ENCODE results near the gene ARTN. TPM values are rescaled to one million over a fixed set of nuclear protein-coding genes. Genes with fewer than 3 reads are reported as not detected.

The ARTN gene
- total RNA-seq, 2 experiments from 2014 or later: 0.20 to 0.23 TPM

- POLR2A ChIA-PET: interaction anchor here (1.2 kb wide), 1 partner anchor 168 kb away, joined by 3 read pairs; no protein-coding TSS in a partner anchor
- H3K36me3 Mint-ChIP-seq (ENCODE audit: low read depth): no peaks in the 10 kb centered on the region
Measured at GRCh38 chr1:43931711-43932660, 1.6 kb upstream of the ARTN start.

GRCh38 chr1:43932786-43933385 is 715 bp upstream of the ARTN start:
- Mint-ChIP-seq H3K4me3 (no peak overlapping the region), H3K36me3 (ENCODE audit: low read depth) (no peaks in the 10 kb centered on the region), H3K27me3 (peaks cover 11% of the 10 kb centered on the region), H3K27ac (no peak overlapping the region), H3K4me1 (peaks cover 11% of the 10 kb centered on the region), H3K9me3 (no peaks in the 10 kb centered on the region)
- CTCF ChIA-PET: interaction anchor here (0.8 to 10.9 kb wide), 6 partner anchors 12 to 180 kb away, joined by 3 to 324 read pairs (median 19); partner anchors contain the start of gene IPO13
- POLR2A ChIA-PET: no interaction called here
- no peak for DNase-seq

More at GRCh38 chr1:43931711-43932660, 1.6 kb upstream of the ARTN start:
- Mint-ChIP-seq H3K4me3 (no peak overlapping the region), H3K27me3 (peaks cover 11% of the 10 kb centered on the region), H3K9me3 (no peaks in the 10 kb centered on the region), H3K27ac (no peak overlapping the region), H3K4me1 (peaks cover 11% of the 10 kb centered on the region)
- no peak for DNase-seq
- CTCF ChIA-PET: interaction anchor here (1.2 to 10.9 kb wide), 3 partner anchors 117 to 179 kb away, joined by 3 to 324 read pairs (median 17); no protein-coding TSS in a partner anchor

GRCh38 chr1:43934101-43934985 is 742 bp downstream of the ARTN start:
- no peak overlapping the region for H3K4me3 Mint-ChIP-seq
- H3K36me3 Mint-ChIP-seq (ENCODE audit: low read depth): no peaks in the 10 kb centered on the region

GRCh38 chr1:43934986-43935324 is 1.4 kb downstream of the ARTN start:
- ChIA-PET CTCF (interaction anchor here (0.7 to 10.9 kb wide), 44 partner anchors 10 to 708 kb away, joined by 3 to 324 read pairs (median 6); partner anchors contain the start of genes ATP6V0B, DPH2, IPO13 and KDM4A), POLR2A (interaction anchor here (0.9 to 3.1 kb wide), 6 partner anchors 8 to 284 kb away, joined by 3 to 25 read pairs (median 7); partner anchors contain the start of genes IPO13, KDM4A and ST3GAL3)
- H3K4me3 Mint-ChIP-seq: no peak overlapping the region
- DNase-seq: no peak
- no peaks in the 10 kb centered on the region for H3K9me3 Mint-ChIP-seq
- no peaks in the 10 kb centered on the region for H3K36me3 Mint-ChIP-seq (ENCODE audit: low read depth)
- no peak overlapping the region for H3K27ac Mint-ChIP-seq
- peaks cover 11% of the 10 kb centered on the region for H3K4me1 Mint-ChIP-seq
- peaks cover 11% of the 10 kb centered on the region for H3K27me3 Mint-ChIP-seq

More at GRCh38 chr1:43934101-43934985, 742 bp downstream of the ARTN start:
- H3K4me1 Mint-ChIP-seq: peaks cover 11% of the 10 kb centered on the region
- peak; percentile 65 for DNase-seq
- peaks cover 11% of the 10 kb centered on the region for H3K27me3 Mint-ChIP-seq
- H3K27ac Mint-ChIP-seq: no peak overlapping the region
- ChIA-PET CTCF (interaction anchor here (0.7 to 10.9 kb wide), 45 partner anchors 9 to 707 kb away, joined by 3 to 324 read pairs (median 6); partner anchors contain the start of genes ATP6V0B, DPH2, IPO13 and KDM4A), POLR2A (interaction anchor here (0.9 to 3.1 kb wide), 6 partner anchors 9 to 284 kb away, joined by 3 to 25 read pairs (median 7); partner anchors contain the start of genes IPO13, KDM4A and ST3GAL3)
- no peaks in the 10 kb centered on the region for H3K9me3 Mint-ChIP-seq

GRCh38 chr1:43935711-43936427 is 2.3 kb downstream of the ARTN start:
- Mint-ChIP-seq H3K4me1 (peaks cover 11% of the 10 kb centered on the region), H3K27me3 (peaks cover 11% of the 10 kb centered on the region), H3K27ac (no peak overlapping the region), H3K9me3 (no peaks in the 10 kb centered on the region), H3K36me3 (ENCODE audit: low read depth) (no peaks in the 10 kb centered on the region), H3K4me3 (no peak overlapping the region)
- DNase-seq: no peak
- ChIA-PET CTCF (interaction anchor here (0.9 to 10.9 kb wide), 18 partner anchors 10 to 406 kb away, joined by 3 to 324 read pairs (median 8); partner anchors contain the start of genes ATP6V0B, DPH2, IPO13 and KDM4A), POLR2A (interaction anchor here (0.9 to 3.1 kb wide), 3 partner anchors 11 to 229 kb away, joined by 4 to 25 read pairs (median 4); partner anchors contain the start of genes IPO13 and ST3GAL3)

GRCh38 chr1:43936431-43937151 is 3.0 kb downstream of the ARTN start:
- H3K4me1 Mint-ChIP-seq: peaks cover 11% of the 10 kb centered on the region
- no peaks in the 10 kb centered on the region for H3K9me3 Mint-ChIP-seq
- H3K4me3 Mint-ChIP-seq: peak overlapping the region; percentile 40
- ChIA-PET POLR2A (interaction anchor here (0.8 to 3.1 kb wide), 2 partner anchors 10 kb away, joined by 3 to 25 read pairs; partner anchors contain the start of gene IPO13), CTCF (interaction anchor here (4.7 to 10.9 kb wide), 2 partner anchors 9 to 173 kb away, joined by 102 to 324 read pairs; partner anchors contain the start of gene IPO13)
- no peak for DNase-seq
- no peaks in the 10 kb centered on the region for H3K36me3 Mint-ChIP-seq (ENCODE audit: low read depth)
- H3K27me3 Mint-ChIP-seq: peaks cover 11% of the 10 kb centered on the region
- H3K27ac Mint-ChIP-seq: no peak overlapping the region

GRCh38 chr1:43937179-43937865 is 3.7 kb downstream of the ARTN start:
- Mint-ChIP-seq H3K27ac (no peak overlapping the region), H3K4me3 (no peak overlapping the region), H3K27me3 (peaks cover 11% of the 10 kb centered on the region), H3K9me3 (no peaks in the 10 kb centered on the region), H3K4me1 (peaks cover 11% of the 10 kb centered on the region), H3K36me3 (ENCODE audit: low read depth) (no peaks in the 10 kb centered on the region)
- DNase-seq: no peak
- ChIA-PET POLR2A (interaction anchor here (0.8 kb wide), 1 partner anchor 10 kb away, joined by 3 read pairs; the partner anchor contains the start of gene IPO13), CTCF (interaction anchor here (4.7 to 10.9 kb wide), 2 partner anchors 8 to 173 kb away, joined by 102 to 324 read pairs; partner anchors contain the start of gene IPO13)

GRCh38 chr1:43938383-43938782 is 4.8 kb downstream of the ARTN start:
- H3K27ac Mint-ChIP-seq: no peak overlapping the region
- H3K9me3 Mint-ChIP-seq: no peaks in the 10 kb centered on the region
- DNase-seq: no peak
- no peak overlapping the region for H3K4me3 Mint-ChIP-seq
- POLR2A ChIA-PET: no interaction called here
- peaks cover 11% of the 10 kb centered on the region for H3K27me3 Mint-ChIP-seq
- CTCF ChIA-PET: interaction anchor here (10.9 kb wide), 1 partner anchor 174 kb away, joined by 324 read pairs; no protein-coding TSS in a partner anchor
- peaks cover 13% of the 10 kb centered on the region for H3K4me1 Mint-ChIP-seq
- peaks cover 3% of the 10 kb centered on the region for H3K36me3 Mint-ChIP-seq (ENCODE audit: low read depth)

GRCh38 chr1:43938892-43939587 is 5.4 kb downstream of the ARTN start:
- H3K9me3 Mint-ChIP-seq: no peaks in the 10 kb centered on the region
- no peak for DNase-seq
- H3K36me3 Mint-ChIP-seq (ENCODE audit: low read depth): peaks cover 3% of the 10 kb centered on the region
- peaks cover 9% of the 10 kb centered on the region for H3K4me1 Mint-ChIP-seq
- ChIA-PET POLR2A (no interaction called here), CTCF (interaction anchor here (1.6 to 10.9 kb wide), 2 partner anchors 175 kb away, joined by 6 to 324 read pairs; no protein-coding TSS in a partner anchor)
- H3K4me3 Mint-ChIP-seq: no peak overlapping the region
- H3K27me3 Mint-ChIP-seq: peaks cover 8% of the 10 kb centered on the region
- H3K27ac Mint-ChIP-seq: no peak overlapping the region

- Mint-ChIP-seq H3K27ac (no peak overlapping the region), H3K4me3 (no peak overlapping the region), H3K4me1 (peaks cover 24% of the 10 kb centered on the region), H3K9me3 (no peaks in the 10 kb centered on the region), H3K36me3 (ENCODE audit: low read depth) (peaks cover 6% of the 10 kb centered on the region), H3K27me3 (no peaks in the 10 kb centered on the region)
- CTCF ChIA-PET: interaction anchor here (1.0 to 5.6 kb wide), 3 partner anchors 7 to 179 kb away, joined by 3 to 102 read pairs (median 9); partner anchors contain the start of gene ARTN
- no peak for DNase-seq
- POLR2A ChIA-PET: no interaction called here
Measured at GRCh38 chr1:43942411-43942810, 8.8 kb downstream of the ARTN start.
